Hepatocyte (in vitro differentiated cells): Measurements from ENCODE around the gene FRMD4B. TPM values are rescaled to one million over a fixed set of nuclear protein-coding genes. Genes with fewer than 3 reads are reported as not detected.

Experiments
- DNase-seq: peaks from one replicate; pipeline ENCODE4 v3.0.0-alpha.2; 2016; ENCODE audit warnings: low spot score
- H2AFZ ChIP-seq: fragments of 200-600 bp; sonication (generic); 2 replicates; pipeline ENCODE4 v1.6.0; 2016; ENCODE audit warnings: antibody characterized with exemption, mild to moderate bottlenecking
- H3K27ac ChIP-seq: fragments of 200-600 bp; sonication (generic); 2 replicates; pipeline ENCODE4 v1.5.1; 2016; ENCODE audit warnings: mild to moderate bottlenecking
- H3K27me3 ChIP-seq: fragments of 200-600 bp; sonication (generic); 2 replicates; pipeline ENCODE4 v1.6.1; 2016
- H3K36me3 ChIP-seq: fragments of 200-600 bp; sonication (generic); replicated peaks from 2 replicates; pipeline ENCODE4 v1.5.1; 2016; ENCODE audit warnings: low read depth; ENCODE audit not compliant: insufficient read depth
- H3K4me1 ChIP-seq: fragments of 200-600 bp; sonication (generic); 2 replicates; pipeline ENCODE4 v1.5.1; 2016; ENCODE audit warnings: mild to moderate bottlenecking, moderate library complexity; ENCODE audit not compliant: insufficient read depth
- H3K4me2 ChIP-seq: fragments of 200-600 bp; sonication (generic); 2 replicates; pipeline ENCODE4 v1.6.0; 2016
- H3K4me3 ChIP-seq: fragments of 200-600 bp; sonication (generic); 2 replicates; pipeline ENCODE4 v1.5.1; 2016; ENCODE audit warnings: mild to moderate bottlenecking
- H3K79me2 ChIP-seq: fragments of 200-600 bp; sonication (generic); 2 replicates; pipeline ENCODE4 v1.6.0; 2017; ENCODE audit warnings: mild to moderate bottlenecking
- H3K9me2 ChIP-seq: fragments of 200-600 bp; sonication (generic); replicated peaks from 2 replicates; pipeline ENCODE4 v1.6.0; 2017; ENCODE audit warnings: mild to moderate bottlenecking; ENCODE audit not compliant: insufficient read depth
- H3K9me3 ChIP-seq: fragments of 200-600 bp; sonication (generic); 2 replicates; pipeline ENCODE4 v1.5.1; 2016; ENCODE audit warnings: low read depth, mild to moderate bottlenecking
- H4K20me1 ChIP-seq: fragments of 200-600 bp; sonication (generic); 2 replicates; pipeline ENCODE4 v1.6.0; 2016; ENCODE audit warnings: mild to moderate bottlenecking; ENCODE audit not compliant: insufficient read depth, poor library complexity, severe bottlenecking
- EZH2 ChIP-seq: fragments of 200-600 bp; sonication (generic); IDR thresholded peaks from 2 replicates; pipeline ENCODE4 v1.6.1; 2016; ENCODE audit warnings: antibody characterized with exemption, mild to moderate bottlenecking, borderline replicate concordance
- EZH2phosphoT487 ChIP-seq: fragments of 200-600 bp; sonication (generic); IDR thresholded peaks from one replicate; pipeline ENCODE4 v1.6.1; 2018; ENCODE audit warnings: antibody characterized with exemption, mild to moderate bottlenecking, low read depth, moderate library complexity; ENCODE audit not compliant: unreplicated experiment, severe bottlenecking
- WGBS: methylation state at CpG from one replicate; pipeline ENCODE4 v1.1.6; 2016; ENCODE audit warnings: low lambda C conversion rate; ENCODE audit errors: missing lambda C conversion rate; 5-methylcytosine and 5-hydroxymethylcytosine counted together
- polyA plus RNA-seq: library from polyadenylated mRNA; unstranded; fragments of >200 nt; fragmentation: Nextera tagmentation; extraction: Ambion mirVana; gene quantifications from 2 replicates; pipeline ENCODE4 v1.2.1, GENCODE V29; 2016
- total RNA-seq: library from RNA; depleted of rRNA; stranded (reverse); fragments of >200 nt; gene quantifications from 2 replicates; pipeline ENCODE4 v1.2.3, GENCODE V29; 2014
- TF ChIP-seq, protein P1 (sequence below): fragments of 200-600 bp; sonication (generic); IDR thresholded peaks from 2 replicates; pipeline ENCODE4 v1.5.1; 2016; ENCODE audit warnings: antibody characterized with exemption, mild to moderate bottlenecking; ENCODE audit not compliant: poor library complexity

Gene FRMD4B
- total RNA-seq = 20.7 and 28.1 TPM in 2 replicates
- 10.8 and 12.1 TPM in 2 replicates for polyA plus RNA-seq

DNA sequence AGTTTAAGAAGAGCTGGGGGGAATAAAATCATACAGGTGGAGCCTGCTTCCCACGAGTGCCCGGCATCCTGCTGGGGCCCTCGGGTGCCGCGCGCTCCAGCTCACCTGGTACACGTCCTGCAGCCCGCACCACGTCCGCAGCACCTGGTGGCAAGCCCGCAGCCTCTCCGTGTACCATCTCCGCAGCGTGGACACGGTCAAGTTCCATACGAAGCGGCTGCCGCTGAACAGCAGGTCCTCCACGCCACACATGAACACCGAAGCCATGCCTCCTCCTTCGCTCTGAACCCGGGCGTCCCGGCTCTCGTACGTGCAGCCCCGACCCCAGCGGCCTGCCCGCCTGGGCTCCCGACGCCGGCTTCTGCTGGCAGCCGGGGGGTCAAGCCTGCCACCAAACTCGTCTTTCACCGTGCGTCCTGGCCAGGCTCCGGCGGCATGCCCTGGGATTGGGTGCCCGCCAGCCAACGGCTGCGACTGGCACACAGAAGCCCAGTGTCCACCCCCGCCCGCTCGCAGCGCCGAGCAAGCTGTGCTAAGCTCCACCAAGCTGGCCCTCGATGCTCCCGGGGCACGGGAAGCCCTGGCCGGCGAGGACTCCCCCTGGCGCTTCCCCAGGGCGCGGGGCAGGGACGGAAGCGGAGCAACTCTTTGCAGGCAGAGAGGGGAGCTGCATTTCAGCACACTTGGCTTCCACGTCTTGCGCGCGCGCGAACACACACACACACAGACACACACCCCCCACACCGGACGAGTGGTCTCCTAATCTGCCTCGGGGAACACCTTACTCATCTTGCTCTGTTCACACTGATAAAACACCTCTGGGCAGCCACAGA, at the start of gene FRMD4B:
Gene FRMD4B (minus strand): TSS at position 366 of the 833 bp plus-strand sequence. CDS start 99 bp downstream, at position 267.
- H3K79me2 ChIP-seq = no peaks in the 10 kb centered on the region
- H2AFZ ChIP-seq = peak within 1 kb of the TSS; percentile 68
- peaks cover 5% of the 10 kb centered on the region for H3K4me1 ChIP-seq
- H3K9me2 ChIP-seq = no peaks in the 10 kb centered on the region
- H3K27ac ChIP-seq = no peak within 1 kb of the TSS
- H3K4me2 ChIP-seq = peak within 1 kb of the TSS; percentile 99
- no peaks in the 10 kb centered on the region for H3K9me3 ChIP-seq
- H3K4me3 ChIP-seq = peak within 1 kb of the TSS; percentile 58
- H4K20me1 ChIP-seq = no peaks in the 10 kb centered on the region
- TF ChIP-seq, protein P1, sequence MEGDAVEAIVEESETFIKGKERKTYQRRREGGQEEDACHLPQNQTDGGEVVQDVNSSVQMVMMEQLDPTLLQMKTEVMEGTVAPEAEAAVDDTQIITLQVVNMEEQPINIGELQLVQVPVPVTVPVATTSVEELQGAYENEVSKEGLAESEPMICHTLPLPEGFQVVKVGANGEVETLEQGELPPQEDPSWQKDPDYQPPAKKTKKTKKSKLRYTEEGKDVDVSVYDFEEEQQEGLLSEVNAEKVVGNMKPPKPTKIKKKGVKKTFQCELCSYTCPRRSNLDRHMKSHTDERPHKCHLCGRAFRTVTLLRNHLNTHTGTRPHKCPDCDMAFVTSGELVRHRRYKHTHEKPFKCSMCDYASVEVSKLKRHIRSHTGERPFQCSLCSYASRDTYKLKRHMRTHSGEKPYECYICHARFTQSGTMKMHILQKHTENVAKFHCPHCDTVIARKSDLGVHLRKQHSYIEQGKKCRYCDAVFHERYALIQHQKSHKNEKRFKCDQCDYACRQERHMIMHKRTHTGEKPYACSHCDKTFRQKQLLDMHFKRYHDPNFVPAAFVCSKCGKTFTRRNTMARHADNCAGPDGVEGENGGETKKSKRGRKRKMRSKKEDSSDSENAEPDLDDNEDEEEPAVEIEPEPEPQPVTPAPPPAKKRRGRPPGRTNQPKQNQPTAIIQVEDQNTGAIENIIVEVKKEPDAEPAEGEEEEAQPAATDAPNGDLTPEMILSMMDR = peak; percentile 16
- no peak for TF ChIP-seq EZH2
- DNase-seq = peak; percentile 58
- 5% methylated on average over 65 of the region's 65 CpGs for WGBS
- H3K27me3 ChIP-seq = peaks cover 50% of the 10 kb centered on the region
- no peaks in the 10 kb centered on the region for H3K36me3 ChIP-seq

DNA sequence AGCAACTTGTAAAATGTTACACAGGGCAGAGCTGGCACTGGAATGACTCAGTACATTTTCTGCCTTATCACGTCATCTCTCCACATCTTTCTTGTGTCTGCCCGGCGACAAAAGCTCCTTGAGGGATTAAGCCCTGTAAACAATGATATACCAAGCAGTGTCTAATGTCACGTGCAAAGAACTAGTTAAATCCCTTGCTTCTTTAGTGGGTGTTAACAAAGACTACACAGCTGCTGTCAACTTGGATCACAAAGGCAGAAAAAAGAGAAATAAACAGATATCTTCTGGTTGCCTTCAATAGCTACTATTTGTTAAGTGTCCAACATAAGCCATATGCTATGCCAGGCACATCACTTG, 48.1 kb upstream of the FRMD4B start:
- 18% methylated on average over 4 of the region's 4 CpGs for WGBS
- H3K4me2 ChIP-seq = peak overlapping the region; percentile 42

DNA sequence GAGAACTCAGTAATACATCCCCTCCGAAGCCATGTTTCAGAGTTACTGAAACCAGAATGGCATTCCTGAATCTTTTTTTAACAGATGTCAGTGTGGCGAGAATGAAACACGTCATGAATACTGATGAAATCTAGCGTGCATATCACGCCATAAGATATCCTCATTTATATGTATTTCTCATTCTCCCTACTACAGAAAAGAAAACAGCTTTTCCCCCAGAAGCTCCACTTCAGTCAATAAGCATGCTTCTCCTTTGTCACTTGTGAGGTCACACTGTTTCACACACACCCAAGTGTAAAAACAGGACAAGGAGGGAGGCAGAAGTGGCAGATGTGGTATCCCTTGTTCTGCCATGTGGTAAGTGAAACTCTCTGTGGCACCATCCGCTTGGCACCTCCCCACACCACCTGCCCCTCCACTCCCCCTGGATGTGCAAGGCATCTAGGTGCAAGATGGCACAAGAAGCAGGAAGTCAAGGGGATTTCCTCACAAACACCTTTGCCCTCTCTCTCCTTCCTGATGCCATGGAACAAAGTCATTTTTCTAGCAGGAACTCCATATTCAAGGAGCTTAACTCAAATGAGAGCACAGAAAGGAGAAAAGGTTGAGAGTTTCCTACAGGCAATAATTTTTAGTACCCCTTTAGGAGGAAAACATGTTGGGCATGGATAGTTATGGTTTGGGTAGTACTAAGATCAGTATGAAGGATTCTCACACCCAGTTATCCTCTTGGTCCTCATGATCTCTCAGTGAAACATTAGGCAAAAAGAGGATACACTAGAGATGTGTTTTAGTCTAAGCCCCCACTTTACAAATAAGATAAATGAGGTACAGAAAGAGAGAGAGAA, 47.5 kb upstream of the FRMD4B start:
- no peaks in the 10 kb centered on the region for H4K20me1 ChIP-seq
- H3K27me3 ChIP-seq = no peaks in the 10 kb centered on the region
- H3K79me2 ChIP-seq = no peaks in the 10 kb centered on the region
- 67% methylated on average over 6 of the region's 6 CpGs for WGBS
- no peak overlapping the region for H2AFZ ChIP-seq
- H3K27ac ChIP-seq = peak overlapping the region; percentile 75
- TF ChIP-seq EZH2 (no peak), EZH2phosphoT487 (no peak)
- TF ChIP-seq, protein P1 = no peak
- DNase-seq = no peak
- no peak overlapping the region for H3K4me3 ChIP-seq
- peak overlapping the region; percentile 42 for H3K4me2 ChIP-seq
- no peaks in the 10 kb centered on the region for H3K36me3 ChIP-seq
- no peaks in the 10 kb centered on the region for H3K9me3 ChIP-seq
- H3K4me1 ChIP-seq = peaks cover 14% of the 10 kb centered on the region
- no peaks in the 10 kb centered on the region for H3K9me2 ChIP-seq

More for the DNA sequence above, 48.1 kb upstream of the FRMD4B start:
- TF ChIP-seq, protein P1 = no peak
- TF ChIP-seq EZH2phosphoT487 (no peak), EZH2 (no peak)
- Histone ChIP-seq H3K4me1 (peaks cover 14% of the 10 kb centered on the region), H3K79me2 (no peaks in the 10 kb centered on the region), H3K9me2 (no peaks in the 10 kb centered on the region), H3K4me3 (no peak overlapping the region), H3K27ac (peak overlapping the region; percentile 75), H3K9me3 (no peaks in the 10 kb centered on the region), H4K20me1 (no peaks in the 10 kb centered on the region), H3K36me3 (no peaks in the 10 kb centered on the region), H3K27me3 (no peaks in the 10 kb centered on the region), H2AFZ (no peak overlapping the region)
- peak; percentile 55 for DNase-seq
